Hypothalamus (tissue), 51 donors: ENCODE measurements around the gene RARRES2.
"Not testable (repeated sequence)": the region's sequence is repeated elsewhere in the genome, so short reads cannot be mapped to it uniquely, and the experiment has no call there.

ENCODE experiments used
- DNase-seq, 51 donors: peaks; one replicate each; lab custom pipeline; 2025; lab: John Stamatoyannopoulos, UW

RARRES2 gene

DNA sequence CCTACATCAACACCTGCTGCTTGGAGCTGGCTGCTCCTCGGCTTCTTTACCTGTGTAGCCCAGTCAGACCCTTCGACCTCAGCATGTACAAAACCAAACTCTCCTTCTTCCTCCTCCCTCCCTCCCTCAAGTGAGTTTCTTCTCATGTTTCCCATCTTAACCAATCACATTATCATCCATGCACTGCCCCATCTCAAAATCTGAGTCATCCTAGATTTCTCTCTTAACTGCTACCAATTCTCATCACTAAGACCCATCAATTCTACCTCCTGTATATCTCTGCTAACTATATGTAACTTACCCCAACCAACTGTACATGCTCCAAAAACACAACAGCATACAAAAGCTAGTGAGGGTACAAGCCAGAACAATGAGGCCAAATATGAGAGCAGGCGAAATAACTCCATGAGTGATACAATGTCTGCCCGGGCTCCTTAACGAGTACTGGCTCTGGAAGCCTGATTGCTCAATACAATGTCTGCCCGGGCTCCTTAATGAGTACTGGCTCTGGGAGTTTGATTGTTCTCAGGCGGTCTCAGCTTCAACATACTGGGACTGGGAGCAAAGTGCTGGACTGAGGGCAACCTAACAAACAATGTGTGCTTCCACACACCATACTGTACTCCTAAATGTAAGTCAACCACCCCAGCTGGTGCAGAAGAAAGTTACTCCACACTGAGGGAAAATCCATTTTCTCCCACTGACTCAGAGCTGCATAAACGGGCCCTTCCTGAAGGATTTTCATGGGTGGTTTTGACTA, 36.8 kb downstream of the RARRES2 start:
- DNase-seq = not testable (repeated sequence)

DNA sequence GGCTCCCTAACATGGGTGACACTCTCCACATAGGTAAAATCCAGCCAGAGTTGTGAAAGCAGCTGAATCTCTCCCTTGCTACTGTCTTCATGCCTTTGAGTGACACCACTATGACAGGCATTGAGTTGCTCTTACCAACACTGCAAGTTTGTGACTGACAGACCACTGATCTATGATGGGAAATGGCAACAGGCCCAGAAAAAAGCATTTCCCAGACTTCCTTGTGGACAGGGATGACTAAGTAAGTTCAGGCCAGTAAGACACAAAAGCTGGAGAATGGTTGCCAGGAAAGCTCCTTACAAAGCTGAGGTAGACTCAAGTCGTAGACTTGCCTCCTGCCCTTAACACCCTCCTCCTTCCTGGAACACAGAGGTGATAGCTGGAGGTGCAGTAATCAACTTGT, 38.5 kb downstream of the RARRES2 start:
- not testable (repeated sequence) for DNase-seq

DNA sequence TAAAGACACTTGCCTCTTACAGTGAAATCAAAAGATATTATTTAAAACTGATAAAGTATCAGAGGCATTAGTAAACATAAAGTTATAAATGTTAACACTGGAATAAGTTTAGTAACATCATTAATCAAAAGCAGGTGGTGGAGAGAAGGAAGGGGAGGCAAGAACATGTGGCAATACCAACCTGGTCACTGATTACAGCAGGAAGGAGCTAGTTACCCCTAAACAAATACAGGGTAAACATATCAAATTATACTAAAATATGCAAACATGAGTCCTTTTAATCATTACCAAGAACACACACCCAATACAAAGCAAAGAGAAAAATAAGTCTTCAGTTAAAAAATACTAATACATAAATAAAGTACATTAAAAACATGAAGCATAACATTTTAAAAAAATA, 43.5 kb downstream of the RARRES2 start:
- DNase-seq = not testable (repeated sequence)

DNA sequence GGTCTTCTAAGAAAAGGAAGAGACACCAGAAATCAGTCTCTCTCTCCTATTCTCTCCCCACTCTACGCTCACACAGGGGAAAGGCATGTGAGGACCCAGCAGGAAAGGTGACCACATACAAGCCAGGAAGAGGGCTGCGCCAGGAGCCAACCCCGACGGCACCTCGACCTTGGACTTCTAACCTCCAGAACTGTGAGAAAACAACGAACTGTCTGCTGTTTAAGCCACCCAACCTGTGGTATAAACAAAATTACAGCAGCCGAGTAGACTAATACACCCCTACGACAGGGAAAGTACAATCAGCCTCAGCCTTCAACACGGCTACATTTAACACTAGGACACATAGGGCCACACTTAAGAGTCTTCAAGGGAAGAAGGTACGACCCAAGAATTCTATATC, 44.6 kb downstream of the RARRES2 start:
- not testable (repeated sequence) for DNase-seq

GRCh38 chr7:150295614-150296013, 45.8 kb downstream of the RARRES2 start:
- DNase-seq = not testable (repeated sequence)

- not testable (repeated sequence) for DNase-seq
Measured at GRCh38 chr7:150295027-150295426, 46.4 kb downstream of the RARRES2 start.

DNA sequence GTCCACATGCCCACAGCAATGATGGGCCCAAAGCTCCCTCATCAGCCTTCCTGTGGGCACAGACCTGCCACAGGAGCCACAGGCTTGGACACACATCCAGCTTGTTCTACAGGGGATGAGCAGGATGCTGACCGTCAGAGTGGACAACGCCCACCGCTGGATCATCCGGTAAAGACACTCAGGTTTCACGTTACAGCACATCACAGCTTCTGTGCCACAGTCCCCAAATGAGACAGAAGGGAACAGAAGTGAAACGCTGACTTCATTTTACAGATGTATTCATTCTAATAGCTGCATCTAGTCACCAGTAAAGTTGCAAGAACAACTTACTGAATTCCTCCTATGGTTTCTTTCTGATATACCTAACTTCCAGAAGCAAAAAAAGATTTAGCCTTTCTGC, 51.1 kb downstream of the RARRES2 start:
- not testable (repeated sequence) for DNase-seq

DNA sequence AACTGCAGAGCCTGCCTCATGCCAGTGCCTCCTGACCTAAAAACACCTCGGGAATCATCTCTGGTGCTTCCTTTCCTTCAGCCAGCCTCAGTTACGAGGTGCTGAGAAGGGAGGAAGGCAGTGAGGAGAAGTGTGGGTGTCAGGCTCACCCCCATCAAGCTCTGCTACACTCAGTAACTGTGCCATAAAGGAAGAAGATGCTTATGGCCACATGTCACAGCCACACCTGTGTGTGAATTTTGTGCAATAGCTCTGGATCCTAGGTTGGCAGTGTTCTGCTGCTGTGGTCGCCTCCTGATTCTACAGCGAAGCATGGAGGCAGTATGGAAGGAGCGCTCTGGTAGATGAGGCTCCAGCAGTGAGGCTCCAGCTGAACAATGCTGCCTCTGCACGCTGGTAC, 52.6 kb downstream of the RARRES2 start:
- not testable (repeated sequence) for DNase-seq
